Hematopoietic multipotent progenitor cell treated with erythropoietin and hydrocortisone succinate and interleukin-3 and kit ligand, for 8 days (in vitro differentiated cells): ENCODE results near the gene SLC34A3.

ENCODE experiments used
- DNase-seq: peaks from one replicate; pipeline ENCODE4 v3.0.0-alpha.2; 2015

SLC34A3 gene

GRCh38 chr9:137243626-137244485 is 13.2 kb downstream of the SLC34A3 start:
- DNase-seq, result no peak

- no peak for DNase-seq
These were observed 14.1 kb downstream of the SLC34A3 start for GRCh38 chr9:137244486-137245449.

DNA sequence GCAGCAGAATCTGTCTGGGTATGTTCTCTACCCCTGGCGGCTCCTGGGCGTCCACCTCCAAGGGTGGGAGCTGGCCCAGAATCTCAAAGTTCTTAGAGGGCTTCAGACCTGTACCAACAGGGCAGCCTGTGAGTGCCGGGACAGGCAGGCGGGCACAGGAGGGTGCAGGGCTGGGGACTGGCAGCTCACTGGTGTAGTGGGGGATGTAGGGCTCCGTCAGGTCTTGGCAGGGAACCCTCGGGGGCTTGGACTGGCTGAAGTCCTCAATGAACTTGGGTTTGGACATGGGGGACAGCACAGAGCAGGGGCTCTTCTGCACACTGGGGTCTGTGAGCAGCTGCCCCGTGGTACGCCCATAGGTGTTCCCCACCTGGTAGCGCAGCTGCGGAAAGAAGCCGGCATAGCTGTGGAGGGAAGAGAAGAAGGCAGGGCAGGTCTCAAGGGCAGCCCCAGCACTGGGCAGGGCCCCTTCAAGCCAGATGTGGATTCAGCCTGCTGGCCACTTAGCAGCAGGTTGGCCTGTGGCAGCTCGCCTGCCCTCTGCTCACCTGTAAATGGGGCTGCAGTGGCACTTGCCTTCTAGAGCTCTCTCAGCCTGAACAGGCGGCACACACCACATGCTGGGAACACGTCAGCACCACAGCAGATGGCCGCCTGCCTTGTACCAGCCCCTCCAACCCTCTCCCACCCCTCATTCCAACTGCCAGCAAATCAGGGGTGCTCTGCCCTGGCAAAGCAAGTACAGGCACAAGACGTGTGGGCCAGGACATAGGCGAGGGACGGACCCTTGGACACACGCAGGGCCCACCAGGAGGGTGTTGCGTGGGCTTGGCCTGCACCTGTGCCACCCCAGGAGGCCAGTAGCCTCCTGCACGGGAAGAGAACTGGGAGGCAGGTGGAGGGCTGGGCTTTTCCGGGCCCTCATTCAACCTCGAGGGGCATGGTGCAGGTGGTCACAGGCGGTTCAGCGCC is 15.0 kb downstream of the SLC34A3 start:
- DNase-seq, result no peak

DNA sequence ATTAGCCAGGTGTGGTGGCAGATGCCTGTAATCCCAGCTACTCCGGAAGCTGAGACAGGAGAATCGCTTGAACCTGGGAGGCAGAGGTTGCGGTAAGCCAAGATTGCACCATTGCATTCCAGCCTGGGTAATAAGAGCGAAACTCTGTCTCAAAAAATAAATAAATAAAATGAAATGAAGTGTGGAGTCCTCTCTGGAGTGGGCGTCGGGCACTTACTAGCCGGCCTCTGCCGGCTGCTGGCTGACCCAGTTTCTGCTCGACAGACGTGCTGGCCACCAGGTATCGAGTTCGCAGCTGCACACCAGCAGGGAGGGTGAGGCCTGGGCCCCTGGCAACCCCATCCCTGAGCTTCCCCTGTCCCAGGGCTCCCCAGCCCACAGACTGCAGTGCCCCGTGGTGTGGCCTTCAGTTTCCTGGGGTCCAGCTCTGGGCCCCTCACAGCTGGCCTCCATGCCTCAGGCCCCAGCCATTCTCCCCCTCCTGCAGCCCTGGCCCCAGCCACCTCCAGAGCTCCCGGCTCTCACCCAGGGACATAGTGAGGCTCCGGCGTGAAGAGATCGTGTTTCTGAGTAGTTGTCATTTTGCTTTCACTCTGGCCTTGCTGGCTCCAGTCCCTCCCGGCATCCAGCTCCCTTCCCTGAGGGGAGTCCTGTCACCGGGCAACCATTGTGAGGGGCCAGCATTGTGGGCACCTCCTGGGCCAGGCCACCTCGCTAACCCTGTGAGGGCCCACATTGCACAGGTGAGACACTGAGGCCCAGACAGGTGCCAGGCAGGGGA is 16.6 kb downstream of the SLC34A3 start:
- DNase-seq, result no peak

- DNase-seq, result no peak
These were observed 17.1 kb downstream of the SLC34A3 start for GRCh38 chr9:137247916-137248175.

DNA sequence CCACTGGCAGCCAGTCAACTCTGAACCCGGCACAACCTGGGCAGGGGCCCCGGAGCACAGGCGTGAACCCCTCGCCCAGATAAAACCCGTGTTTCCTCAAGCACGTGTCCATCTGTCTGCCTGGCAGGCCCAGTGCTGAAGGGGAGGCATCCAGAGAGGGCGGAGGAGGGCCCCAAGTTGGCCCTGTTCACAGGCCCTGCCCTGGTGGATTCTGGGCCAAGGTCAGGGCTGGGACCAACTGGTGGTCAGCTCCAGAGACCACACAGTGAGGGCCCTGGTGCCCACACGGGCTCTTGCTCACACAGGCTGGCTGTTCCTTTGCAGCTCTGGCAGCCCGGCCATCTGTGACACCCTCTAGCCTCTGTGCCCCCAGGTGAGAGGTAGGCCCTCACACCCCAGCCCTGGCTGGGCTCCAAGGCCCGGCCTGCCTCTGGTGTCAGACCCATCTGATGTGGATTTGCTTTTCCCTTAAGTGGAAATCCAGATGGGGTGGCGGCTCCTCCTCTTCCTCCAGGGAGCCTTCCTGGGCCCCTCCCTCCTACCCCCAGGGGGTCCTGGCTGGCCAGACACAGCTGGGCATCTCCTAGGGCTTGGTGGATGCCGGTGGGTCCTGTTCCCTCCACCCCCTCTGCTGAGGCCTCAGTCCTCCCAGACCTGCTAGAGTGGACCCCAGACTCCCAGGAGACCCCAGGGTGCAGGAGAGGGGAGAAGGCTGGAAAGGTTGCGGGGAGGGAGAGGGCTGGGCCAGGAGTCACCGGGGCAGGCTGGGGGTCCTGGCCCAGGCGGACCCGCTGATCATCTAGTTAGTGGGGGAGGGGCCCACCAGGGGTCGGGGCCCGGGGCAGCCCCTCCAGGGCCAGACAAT is 19.9 kb downstream of the SLC34A3 start:
- no peak for DNase-seq

DNA sequence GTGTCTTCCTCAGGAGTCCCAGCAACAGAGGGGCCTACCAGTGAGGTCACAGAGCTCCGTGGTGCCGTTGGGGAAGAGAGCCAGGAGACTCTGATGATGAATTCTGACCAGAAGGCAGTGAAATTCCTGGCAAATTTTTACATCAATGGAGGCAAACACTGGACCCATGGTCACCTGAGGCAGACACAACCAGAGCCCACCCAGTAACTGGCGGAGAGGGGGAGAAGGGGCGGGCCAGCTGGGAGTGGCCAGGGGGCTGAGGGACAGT is 20.4 kb downstream of the SLC34A3 start, which contains the start of gene STPG3:
Gene STPG3, plus strand, starts transcription at position 93 of the 268 bp plus-strand sequence. Its CDS starts 1 bp downstream, at position 94.
- no peak for DNase-seq

DNA sequence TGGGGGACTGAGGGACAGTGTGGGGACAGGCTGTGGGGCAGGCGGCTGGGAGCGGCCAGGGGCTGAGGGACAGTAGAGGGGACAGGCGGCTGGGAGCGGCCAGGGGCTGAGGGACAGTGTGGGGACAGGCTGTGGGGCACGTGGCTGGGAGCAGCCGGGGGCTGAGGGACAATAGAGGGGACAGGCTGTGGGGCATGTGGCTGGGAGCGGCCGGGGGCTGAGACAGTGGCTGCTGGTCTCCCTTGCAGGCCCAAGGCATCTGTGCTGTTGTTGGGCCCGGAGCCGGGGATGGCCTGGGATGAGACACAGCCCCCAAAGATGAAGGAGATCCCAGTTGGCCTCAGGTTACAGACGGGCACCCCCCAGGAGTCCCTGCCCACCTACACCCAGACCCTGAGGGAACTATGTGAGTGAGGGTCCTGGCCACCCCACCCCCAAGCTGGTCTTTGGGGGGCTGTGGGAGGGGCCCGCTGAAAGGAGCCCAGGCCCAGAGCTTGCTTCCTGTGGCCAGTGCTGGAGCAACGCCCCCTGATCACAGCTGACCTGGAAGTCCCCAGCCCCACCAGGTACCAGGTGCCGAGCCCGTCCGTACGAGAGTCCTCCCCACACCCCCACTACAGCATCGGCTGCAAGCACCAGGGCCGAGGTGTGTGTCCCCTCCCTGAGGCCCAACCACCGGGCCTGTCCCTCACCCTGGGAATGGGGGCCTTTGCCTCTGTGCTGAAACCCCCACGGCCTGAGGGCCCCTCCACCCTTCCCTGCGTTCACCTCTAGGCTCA is 21.0 kb downstream of the SLC34A3 start:
- no peak for DNase-seq

- no peak for DNase-seq
These were observed 22.1 kb downstream of the SLC34A3 start for GRCh38 chr9:137252555-137253506.

DNA sequence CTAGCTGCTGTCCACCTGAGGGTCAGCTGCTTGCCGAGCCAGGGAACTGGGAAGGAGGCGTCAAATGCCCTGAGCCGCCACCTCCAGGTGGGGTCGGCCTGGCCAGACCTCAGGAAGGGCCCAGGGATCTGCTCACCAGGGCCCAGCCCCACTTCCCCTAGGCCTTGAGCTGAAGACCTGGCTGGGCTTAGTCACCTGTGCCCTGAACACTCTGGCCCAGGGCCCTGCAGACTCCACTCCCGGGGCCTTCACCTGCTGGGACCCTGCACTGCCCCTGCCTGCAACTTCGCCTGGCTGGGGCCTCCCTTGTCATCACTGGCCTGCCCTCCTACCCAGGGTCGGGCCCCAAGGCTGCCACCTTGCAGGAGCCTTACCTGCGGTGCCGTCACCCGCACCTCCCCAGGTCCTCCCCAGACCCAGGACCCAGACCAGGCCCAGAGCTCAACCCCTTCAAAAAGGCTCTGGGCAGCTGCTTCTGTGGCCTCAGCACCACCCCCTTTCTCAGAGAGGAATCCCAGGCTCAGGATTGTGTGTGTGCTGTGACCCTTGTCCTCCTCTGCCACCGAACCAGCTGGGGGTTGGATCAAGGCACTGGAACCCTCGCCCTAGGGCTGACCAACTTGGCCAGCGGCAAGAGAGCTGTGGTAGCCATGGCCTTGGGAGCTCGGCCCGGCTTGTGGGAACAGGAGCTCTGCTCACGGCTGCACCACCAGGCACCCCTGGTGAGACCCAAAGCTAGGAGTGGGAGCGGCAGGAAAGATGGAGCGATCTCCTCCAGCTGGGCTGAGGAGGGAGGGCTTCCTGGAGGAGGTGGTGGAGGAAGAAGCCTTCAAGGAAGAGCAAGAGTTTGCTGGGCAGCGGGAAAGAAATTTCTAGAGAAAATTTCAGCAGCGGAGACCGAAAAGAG is 23.3 kb downstream of the SLC34A3 start:
- DNase-seq, result no peak

- DNase-seq, result peak; percentile 88
These were observed 24.1 kb downstream of the SLC34A3 start, which contains the start of gene NELFB for GRCh38 chr9:137254624-137255447. Gene NELFB (plus strand): TSS chr9:137255327.

DNA sequence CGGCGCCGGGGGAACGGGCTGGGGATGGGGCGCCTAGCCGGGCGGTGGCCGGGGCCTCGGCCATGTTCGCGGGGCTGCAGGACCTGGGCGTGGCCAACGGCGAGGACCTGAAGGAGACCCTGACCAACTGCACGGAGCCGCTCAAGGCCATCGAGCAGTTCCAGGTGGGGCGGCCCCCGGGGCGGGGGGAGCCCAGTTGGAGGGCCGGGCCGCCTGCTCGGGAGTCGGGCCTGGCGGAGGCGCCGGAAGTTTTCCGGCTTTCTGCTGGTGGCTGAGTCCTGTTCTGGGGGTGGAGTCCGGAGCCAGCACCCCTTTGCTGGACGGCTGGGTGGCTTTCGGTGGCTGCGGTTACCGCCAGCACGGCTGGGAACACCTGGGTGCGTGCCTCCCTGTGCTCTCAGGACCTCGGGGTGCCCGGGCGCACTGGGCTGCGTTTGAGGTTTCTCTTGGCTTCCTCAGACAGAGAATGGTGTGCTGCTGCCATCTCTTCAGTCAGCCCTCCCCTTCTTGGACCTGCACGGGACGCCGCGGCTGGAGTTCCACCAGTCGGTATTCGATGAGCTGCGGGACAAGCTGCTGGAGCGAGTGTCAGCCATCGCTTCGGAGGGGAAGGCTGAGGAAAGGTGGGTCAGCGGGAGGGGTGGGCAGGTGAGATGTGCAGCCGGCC is 24.9 kb downstream of the SLC34A3 start:
- peak; percentile 36 for DNase-seq

DNA sequence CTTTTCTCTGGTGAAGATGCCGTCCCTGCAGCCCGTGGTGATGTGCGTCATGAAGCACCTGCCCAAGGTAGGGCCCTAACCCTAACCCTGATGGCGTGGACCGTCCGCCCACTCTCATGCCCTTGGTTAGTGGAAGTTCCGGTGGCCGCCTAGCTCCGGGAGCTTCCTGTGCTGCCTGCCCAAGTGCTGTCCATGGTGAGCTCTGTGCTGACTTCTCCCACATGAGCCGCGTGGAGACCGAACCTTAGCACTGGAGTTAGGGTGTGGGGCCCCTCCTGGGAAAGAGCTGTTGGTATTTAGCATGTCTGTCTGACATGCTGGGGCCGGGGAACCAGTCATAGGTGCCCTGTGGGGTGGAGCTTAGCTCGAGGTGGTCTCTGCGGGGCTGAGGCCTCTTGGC is 25.7 kb downstream of the SLC34A3 start:
- DNase-seq, result no peak

- peak; percentile 23 for DNase-seq
These were observed 26.2 kb downstream of the SLC34A3 start for GRCh38 chr9:137256856-137257255.

DNA sequence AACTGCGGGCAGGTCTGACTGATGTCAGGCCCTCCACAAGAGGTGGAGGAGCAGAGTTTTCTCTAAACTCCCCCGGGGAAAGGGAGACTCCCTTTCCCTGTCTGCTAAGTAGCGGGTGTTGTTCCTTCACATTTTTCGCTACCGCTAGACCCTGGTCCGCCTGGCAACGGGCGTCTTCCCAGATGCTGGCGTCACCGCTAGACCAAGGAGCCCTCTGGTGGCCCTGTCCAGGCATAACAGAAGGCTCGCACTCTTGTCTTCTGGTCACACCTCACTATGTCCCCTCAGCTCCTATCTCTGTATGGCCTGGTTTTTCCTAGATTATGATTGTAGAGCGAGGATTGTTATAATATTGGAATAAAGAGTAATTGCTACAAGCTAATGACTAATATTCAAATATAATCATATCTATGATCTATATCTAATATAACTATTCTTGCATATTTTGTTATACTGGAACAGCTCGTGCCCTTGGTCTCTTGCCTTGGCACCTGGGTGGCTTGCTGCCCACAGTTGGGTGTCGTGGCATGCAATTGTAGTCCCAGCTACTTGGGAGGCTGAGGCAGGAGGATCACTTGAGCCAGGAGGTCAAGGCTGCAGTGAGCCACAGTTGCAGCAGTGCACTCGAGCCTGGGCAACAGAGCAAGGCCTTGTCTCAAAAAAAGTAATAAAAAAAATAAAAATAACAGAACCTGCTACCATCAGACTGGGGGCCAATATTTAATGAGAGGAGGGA is 31.6 kb downstream of the SLC34A3 start:
- peak; percentile 40 for DNase-seq

- DNase-seq, result no peak
These were observed 32.2 kb downstream of the SLC34A3 start for GRCh38 chr9:137262909-137263285.
